HG03558 (cell line): ENCODE data around the gene GSN.
"Not testable (repeated sequence)": the region's sequence is repeated elsewhere in the genome, so short reads cannot be mapped to it uniquely, and the experiment has no call there.

Experiments used
- ATAC-seq: cut with Tn5 transposase; IDR thresholded peaks from one replicate; pipeline ENCODE4 v1.9.1; 2021; ENCODE audit warnings: moderate number of reproducible peaks; ENCODE audit not compliant: unreplicated experiment; ENCODE audit errors: extremely low read depth

GSN gene

DNA sequence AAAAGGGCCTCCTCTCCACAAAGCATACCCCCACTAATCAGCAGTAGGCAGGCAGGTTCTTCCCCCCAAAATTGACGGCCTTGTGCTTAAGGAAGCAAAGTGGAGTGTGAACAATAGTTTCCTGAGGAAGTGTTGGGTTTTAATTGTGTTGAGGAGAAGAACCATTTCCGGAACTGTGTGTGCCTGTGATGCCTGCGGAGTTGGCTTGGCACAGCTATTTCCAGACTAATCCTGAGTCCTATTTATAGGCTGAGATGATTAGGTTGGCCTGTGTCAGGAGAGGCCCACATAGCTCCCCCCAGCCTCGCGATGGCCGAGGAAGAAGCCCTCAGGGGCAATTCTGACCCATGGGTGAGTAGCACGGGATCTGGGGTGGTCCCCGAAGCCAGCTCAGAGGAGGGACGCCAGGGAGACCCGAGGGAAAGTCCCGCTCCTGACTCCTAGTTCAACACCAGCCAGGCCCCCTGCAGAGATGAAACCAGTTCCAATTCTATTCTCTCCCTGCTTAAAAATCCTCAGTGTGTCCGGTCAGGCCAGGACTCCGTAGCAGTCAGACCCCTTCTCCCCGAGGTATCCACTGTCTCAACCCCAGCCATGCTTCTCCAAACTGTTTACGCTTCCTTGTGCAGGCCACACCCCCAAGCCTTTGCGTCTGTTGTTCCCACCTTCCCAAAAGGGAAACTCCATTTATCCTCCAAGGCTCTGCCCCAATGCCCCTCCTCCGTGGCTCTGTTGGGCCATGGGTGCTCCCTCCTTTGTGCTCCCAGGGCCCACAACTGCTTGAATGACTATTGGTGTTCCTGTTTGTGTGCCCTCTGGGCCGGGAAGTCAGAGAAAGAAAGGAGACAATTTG, 18.1 kb downstream of the GSN start:
- no peak for ATAC-seq

DNA sequence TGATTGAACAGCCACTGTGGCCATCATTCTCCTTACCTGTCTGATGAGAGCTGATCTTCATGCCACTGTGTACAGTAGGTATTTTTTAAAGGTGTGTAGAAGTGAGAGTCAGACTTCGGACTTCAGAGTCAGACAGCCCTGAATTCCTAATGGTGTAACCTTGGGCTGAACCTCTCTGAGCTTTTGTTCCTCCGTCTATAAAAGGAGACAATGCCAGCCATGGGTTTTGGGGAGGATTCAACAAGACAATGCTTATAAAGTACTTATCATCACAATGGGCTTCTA, 18.7 kb downstream of the GSN start:
- no peak for ATAC-seq

DNA sequence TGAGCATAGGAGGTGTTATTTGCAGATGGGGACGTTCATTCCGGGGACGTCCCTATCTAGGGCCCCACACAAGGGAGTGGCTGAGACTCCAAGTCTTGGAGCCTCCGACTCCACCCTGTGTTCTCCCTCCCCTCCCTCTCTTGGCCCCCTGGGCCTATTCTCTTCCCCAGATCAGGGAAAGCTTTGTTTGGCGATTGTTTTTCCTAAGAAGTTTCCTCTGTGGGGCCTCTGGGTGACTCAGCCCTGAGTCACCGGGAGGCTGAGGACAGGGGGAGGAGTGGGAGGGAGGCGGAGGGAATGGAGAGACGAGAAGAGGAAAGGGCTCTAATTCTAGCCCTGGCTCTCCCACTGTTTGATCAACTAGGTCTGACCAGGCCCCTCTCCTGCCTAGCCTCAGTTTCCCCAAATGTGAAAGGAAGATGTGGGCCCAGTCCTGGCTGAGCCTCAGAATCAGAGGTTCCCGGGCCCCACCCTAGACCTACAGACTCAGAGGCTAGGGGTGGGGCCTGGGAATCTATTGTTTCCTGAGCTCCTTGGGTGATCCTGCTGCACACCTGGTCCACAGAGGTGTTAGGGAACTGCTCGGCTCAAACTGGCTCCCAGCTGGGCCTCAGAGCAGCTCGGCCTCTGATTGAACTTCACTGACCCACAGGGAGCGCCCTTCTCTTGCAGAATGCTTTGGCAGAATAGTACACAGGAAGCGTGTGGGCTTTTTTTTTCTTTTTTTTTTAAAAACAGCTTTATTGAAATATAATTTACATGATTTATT, 19.2 kb downstream of the GSN start:
- ATAC-seq: no peak

DNA sequence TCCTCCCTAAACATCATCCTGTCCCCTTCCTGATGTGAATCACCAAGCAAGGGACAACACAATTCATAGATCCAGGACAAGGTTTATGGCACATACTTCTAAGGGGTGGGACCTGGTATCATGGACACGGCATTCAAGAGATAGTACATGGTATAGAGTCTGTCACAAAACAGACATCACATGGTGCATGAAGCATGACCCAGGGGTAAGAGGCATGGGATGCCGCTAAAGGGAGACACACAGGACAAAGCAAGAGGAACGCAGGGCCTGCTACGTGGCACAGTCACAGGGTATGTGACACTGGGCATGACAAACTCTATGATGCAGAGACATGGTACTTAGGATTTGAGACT, 20.7 kb downstream of the GSN start:
- ATAC-seq: no peak

DNA sequence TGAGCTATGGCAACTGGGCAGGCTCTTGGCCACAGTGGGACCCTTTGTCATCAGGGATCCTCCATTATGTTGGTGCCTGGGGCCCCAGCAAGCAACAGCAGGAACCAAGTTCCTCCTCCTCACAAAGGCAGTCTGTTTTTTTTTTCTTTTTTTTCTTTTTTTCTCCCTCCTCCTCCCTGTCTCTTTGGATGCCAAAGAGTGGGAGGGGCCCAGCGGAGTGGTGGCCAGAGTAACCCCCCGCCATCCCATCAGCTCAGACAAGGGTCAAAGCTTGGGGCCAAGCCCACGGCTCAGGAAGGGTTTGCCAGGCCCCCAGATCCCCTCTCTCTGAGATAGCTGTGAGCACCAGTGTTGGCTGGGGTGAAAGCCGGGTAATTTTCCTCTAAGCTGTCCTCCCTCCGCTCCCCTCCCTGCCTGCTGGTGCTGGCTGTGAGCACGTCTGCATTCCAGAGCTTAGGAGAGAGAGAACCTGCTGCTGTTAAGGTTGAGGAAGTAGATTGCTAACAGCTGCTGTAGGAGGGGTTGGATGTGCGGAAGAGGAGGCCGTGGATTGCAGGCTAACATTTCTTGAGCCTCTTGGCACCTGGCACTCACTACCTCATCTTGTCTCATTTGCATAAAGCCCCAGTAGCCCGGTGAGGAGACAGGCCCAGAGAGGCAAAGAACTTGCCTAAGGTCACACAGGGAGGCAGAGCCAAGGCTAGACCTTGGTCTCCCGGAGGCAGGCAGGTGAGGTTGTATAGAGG, 21.2 kb downstream of the GSN start:
- no peak for ATAC-seq

DNA sequence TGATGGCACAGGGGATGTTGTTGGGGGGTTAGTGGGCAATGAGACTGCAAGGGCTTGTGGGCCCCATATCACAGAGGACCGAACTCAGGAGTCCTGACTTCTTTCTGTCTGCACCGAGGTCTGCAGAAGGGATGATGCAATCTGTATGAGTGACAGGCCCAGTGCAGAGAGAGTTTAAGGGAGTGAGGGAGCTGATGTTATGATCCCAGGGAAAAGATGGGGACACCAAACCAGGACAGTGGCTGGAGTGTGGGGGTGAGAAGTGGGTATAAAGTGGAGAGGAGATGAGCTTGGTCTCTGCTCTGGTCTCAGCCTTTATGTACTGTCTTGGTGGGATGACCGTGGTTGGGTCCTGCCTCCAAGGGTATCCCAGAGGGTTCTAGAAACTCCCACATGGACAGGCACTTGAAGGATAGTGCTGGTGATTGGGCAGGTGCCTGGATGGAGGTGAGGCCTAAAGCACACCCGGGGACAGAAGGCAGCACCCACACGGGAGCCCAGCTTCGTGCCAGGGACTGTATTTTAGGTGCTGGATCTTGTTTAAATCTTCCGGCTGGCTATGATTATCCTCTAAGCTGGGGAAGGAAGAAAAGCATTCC, 21.9 kb downstream of the GSN start:
- ATAC-seq: no peak

DNA sequence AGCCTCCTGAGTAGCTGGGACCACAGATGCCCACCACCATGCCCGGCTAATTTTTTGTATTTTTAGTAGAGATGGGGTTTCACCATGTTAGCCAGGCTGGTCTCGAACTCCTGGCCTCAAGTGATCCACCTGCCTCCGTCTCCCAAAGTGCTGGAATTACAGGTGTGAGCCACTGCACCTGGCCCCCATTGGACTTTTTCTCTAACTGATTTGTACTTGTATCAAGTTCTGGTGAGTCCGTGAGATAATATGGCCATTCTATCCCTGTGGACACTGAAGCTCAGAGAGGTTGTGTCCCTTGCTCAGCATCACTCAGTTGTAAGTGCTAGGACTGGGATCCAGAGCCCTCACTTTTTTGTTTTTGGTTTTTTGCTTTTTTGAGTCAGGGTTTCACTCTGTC, 23.6 kb downstream of the GSN start:
- ATAC-seq: not testable (repeated sequence)

DNA sequence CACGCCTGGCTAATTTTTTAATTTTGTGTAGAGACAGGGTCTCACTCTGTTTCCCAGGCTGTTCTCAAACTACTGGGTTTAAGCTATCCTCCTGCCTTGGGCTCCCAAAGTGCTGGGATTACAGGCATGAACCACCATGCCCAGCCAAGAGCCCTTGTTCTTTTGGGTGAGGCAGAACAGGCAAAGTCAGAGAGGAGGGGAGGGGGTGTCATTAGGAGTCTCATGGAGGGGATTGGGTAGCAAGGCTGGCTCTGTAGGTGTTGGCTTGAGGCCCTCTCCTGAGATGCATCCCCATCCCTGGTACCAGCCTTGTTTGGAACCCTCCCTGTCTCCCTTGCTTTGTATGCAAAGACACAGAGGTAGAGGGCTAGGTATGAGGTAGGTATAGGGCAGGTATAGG, 24.1 kb downstream of the GSN start:
- ATAC-seq: no peak

DNA sequence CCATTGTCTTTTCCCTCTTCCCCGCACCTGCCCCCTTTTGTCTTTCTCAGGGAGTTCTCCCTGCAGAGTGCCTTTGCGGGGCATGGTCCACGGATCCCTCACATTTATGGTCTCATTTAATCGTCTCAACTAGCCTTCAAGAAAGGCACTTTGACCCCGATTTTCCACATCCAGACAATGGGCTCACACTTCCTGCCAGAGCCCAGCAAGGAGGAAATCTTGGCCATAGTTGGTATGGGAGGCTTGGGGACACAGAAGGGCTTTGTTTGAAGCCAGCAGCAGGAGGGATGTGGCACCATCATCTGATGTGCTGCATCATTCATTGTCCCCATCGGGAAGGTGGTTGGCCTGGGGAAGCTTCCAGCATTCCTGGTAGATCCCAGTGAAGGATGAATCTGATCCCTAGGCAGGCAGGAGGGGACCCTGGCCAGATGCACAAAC, 24.9 kb downstream of the GSN start:
- ATAC-seq: no peak

DNA sequence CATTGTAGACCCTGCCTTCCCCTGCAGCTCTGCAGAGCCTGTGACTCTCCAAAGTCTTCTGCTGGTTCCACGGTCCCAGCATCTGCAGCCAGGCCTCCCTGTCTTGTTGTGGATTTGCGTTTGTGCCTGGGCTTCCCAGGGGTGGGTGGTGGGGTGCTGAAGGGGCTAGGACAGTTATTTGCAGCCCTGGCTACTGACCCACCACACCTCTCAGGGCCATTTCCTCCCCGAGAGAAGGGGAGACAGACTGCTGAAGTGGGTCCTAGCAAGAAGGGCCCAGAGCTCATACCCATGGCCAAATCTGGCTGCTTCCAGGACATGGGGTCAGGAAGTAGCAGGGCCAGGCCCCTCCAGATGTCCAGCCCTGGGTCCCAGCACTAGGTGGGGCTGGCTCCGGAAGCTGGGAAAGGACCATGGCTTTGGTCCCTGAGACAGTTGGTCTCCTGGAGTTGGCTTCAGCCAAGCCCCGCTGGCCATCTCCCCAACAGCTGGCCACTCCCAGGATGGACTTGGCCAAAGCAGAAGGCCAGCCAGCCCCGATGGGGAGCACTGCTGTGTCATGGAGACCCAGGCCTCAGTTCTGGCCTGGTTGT, 26.3 kb downstream of the GSN start:
- ATAC-seq: no peak

DNA sequence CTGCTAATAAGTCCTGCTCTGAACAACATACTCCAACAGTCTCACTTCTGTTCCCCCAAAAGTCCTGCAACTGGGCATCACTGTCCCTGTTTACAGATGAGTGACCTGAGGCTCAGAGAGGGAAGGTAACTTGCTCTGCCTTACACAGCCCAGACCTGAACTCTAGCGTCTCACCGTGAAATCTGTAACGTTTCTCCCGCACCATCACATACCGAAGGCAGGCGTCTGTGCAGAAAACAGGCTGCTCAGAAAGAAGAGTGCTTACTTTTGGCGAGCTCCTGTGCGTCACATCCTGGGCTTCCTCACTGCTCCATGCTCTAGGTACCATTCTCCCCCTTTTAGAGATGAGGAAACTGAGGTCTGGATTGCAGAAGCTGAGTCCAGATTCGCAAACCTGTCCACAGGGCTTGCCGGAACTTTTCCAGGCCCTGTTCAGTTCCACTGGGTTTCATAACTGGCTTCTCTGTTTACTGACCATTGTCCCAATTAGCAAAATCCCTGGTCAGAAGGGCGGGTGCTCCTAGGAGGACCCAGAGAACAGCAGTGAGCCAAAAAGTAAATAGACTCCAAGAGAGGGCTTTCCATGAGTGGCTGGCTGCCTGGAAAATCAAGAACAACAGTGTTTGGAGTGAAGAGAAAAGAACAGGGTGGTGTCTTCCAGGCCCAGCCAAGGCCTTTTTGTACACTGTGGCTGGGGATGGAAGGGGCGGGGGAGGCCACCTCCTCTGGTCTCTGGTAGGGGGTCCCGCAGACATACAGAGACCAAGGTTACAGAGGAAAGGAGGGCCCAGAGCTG, 27.1 kb downstream of the GSN start:
- ATAC-seq: no peak

DNA sequence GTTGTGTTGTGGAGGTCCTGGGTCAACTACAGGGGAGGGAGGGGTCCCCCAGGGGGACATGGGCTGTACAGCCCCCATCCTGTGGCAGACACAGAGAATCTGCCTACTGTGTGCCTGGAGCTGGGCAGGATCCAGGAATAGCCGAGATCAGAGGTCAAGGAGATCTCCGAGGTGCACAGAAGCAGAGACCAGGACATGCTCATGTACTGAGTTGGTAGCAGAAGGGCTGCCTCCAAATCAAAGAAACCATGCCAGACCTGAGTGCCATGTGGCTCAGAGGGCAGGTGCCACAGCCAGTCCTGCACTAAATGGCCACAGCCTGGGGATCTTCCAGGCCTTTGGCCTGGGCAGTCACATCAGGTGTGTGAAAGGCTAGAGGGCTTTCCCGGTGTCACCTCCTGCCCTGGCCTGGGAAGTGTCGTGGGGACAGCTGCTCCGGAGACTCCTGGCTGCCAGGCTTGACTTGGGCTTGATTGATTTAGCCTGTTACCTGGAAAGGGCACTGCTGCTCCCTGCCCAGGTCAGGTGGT, 27.8 kb downstream of the GSN start:
- ATAC-seq: no peak

DNA sequence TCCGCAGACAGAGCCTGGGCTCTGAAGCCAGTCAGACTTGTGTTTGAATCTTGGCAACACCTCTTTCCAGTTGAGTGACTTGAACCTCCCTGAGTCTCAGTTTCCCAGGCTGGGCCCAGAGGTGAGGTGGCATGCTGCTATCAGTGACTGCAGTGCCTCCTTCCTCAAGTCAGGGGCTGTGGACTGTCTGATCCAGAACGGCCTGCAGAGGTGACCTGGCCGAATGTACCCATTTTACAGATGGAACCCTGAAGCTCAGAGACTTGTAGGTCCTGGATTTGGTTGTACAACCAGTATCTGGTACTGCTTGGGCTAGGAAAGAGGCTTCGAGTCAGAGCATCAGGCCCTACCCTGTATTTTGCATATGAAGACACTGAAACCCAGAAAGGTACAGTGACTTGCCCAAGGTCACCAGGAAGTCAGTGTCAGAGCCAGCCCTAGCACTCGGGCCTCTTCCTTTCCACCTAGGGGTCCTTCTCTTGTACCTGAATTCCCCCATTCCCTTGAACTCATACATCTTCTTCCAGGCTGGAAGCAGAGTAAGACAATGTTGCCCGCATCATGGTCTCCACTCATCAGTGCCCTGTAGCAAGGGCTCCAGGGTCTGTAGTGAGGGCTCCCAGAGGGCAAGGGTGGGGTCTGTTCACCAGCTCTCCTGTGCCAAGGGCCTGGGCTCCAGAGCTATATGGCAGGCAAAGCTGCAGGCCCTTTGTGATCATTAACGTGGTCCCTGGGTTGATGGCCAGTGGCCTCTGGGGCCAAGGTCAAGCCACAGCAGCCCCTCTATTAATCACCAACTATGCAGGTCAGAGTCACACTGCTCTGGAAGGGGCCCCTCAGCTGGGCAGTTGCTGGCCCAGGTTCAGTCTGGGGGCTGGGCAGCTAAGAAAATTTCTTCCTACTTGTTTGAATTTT, 28.5 kb downstream of the GSN start:
- ATAC-seq: no peak

DNA sequence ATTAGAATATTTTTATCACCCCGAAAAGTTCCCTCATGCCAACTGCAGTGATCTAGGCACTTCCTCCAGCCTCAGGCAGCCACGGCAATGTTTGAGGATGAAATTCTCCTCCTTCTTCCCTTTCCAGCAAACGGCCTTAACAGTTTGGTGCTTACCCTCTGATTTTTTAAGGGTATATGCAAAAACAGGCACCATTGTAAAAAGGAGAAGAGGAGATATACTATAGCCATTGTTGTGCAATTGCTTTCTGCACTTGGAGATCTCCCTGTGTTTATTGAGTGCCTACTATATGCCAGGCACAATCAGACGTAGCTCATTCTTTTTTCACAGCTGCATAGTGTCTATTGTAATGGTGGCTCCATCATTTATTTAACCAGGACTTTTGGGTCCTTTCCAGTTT, 29.4 kb downstream of the GSN start:
- ATAC-seq: no peak

DNA sequence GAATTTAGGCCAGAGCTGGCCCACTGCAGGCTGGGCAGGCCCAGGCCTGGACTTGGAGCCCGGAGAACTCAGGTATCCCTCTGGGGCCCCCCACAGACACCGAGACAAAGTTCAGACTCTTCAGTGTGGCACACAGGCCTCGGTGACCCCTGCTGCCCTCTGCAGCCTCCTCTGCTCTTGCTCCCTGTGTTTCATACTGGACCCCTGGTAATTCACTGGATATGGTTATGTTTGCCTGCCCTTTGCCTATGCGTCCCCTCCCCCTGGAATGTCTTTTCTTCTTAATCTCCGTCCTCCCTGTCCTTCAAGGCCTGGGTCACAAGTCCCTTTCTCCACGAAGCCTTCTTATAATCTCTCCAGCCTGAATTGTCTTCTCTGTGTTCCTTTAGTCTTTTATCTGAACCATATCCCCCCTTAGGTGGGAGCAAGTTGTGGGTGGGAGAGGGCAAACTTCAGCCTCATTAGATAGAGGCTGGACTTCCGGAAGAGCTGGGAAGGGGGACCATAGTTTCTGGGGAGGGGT, 30.1 kb downstream of the GSN start:
- no peak for ATAC-seq

DNA sequence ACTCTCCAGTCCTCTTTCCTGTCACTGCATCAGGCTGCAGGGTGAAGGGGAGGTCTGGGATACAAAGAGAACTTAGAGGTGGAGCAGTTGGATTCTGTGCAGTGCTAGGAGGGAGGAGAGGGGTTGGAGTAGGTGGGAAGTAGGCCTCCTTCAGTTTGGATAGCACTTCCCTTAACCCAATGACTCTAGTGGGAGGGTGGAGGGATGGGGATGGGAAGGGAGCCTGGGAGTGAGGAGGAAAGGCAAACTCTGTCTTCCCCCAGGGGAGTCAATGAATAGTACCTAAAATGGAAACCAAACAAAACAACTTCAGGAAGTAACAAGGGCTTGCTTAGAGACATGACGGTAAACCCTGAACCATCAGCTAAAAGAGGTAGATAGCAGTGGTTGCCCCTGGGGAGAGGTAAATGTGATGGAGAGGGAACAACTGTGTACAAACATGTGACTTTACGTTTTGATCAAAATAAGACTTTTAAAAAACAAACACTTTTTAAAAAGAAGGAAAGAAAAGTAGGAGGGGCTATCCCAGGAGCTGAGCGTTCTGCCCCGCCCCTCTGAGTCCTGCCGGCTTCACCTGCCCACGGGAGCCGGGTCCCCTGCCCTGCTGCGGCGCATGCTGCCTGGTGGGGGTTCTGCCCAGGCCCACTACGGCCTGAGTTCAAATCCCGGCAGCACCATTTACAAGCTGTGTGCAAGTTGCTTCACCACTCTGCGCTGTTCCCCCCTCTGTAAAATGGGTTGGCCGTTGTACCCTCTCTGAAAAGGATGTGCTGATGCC, 30.9 kb downstream of the GSN start:
- ATAC-seq: no peak

DNA sequence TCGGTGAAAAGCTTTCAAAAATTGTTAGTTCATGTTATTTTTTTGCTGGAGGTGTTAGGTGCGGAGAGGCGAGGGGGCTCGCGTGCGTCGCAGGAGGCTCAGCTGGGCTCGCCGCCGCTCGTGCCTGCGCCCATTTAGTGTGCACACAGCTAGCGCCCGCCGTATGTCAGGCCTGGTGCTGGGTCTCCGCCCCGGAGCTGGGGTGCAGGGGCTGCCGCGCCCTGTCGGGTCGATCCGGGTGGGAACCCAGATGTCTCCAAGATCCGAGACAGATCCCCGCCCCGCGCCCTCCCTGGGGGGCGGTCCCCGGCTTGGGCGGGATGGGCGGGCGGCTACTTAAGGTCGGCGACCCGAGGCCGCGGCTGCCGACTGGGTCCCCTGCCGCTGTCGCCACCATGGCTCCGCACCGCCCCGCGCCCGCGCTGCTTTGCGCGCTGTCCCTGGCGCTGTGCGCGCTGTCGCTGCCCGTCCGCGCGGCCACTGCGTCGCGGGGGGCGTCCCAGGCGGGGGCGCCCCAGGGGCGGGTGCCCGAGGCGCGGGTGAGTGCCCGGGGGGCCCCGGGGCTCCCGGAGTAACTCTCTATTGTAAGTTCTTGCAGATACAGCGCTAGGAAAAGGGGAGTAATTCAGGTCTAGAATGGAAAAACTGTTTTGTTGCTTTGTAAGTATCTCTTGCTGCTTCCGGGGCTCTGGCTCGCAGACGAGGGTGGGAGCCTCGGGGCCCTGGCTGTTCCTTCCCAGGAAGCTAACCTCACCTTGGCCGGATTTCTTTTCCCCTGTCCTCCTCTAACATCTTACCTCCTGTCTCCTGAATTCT, 31.7 kb downstream of the GSN start:
- ATAC-seq: no peak
